Placental epithelial cell (primary cell): ENCODE data around the gene MAPK11. TPM values are rescaled to one million over a fixed set of nuclear protein-coding genes. Genes with fewer than 3 reads are reported as not detected.

Source experiments
- total RNA-seq: library from RNA; depleted of rRNA; stranded (reverse); fragments of >200 nt; gene quantifications from 2 replicates; pipeline ENCODE4 v1.2.3, GENCODE V29; 2012

Gene MAPK11
- total RNA-seq = 2.3 and 2.7 TPM in 2 replicates

GRCh38 chr22:50269970-50270665 is at the start of gene MAPK11:
Gene MAPK11 (minus strand): TSS chr22:50270380. CDS start chr22:50270292, 88 bp downstream.

GRCh38 chr22:50306753-50307749 is 36.9 kb upstream of the MAPK11 start, which contains the start of gene PLXNB2:
Gene PLXNB2 (minus strand): TSS chr22:50307646. CDS start chr22:50290584, 17,062 bp downstream.

GRCh38 chr22:50261615-50262459 is 8.3 kb downstream of the MAPK11 start, which contains the start of gene MAPK12:
Gene MAPK12 (minus strand): TSS chr22:50261683. CDS start chr22:50261509, 174 bp downstream.

GRCh38 chr22:50250555-50251476 is 19.4 kb downstream of the MAPK11 start, which contains the start of gene HDAC10:
Gene HDAC10 (minus strand): TSS chr22:50251265. CDS start chr22:50251032, 233 bp downstream.

GRCh38 chr22:50244420-50245213 is 25.6 kb downstream of the MAPK11 start, which contains the start of gene TUBGCP6:
Gene TUBGCP6 (minus strand): TSS chr22:50245023. CDS start chr22:50244459, 564 bp downstream.

Other genes starting within 250 kb of the MAPK11 start
- not detected in 2 replicates for gene TTLL8, start 212.1 kb downstream of the MAPK11 start, total RNA-seq
- under 0.01 TPM in 2 replicates for gene MLC1, start 185.0 kb downstream of the MAPK11 start, total RNA-seq
- gene MOV10L1, start 180.4 kb downstream of the MAPK11 start, total RNA-seq = 0.11 and 0.39 TPM in 2 replicates
- gene PANX2, start 99.6 kb downstream of the MAPK11 start, total RNA-seq = under 0.01 and 0.22 TPM in 2 replicates
- gene TRABD, start 84.5 kb downstream of the MAPK11 start, total RNA-seq = 34.2 and 42.7 TPM in 2 replicates
- 20.4 and 26.8 TPM in 2 replicates for gene SELENOO, start 69.4 kb downstream of the MAPK11 start, total RNA-seq
- gene TUBGCP6, start 25.4 kb downstream of the MAPK11 start, total RNA-seq = 34.5 and 44.2 TPM in 2 replicates
- 28.7 and 34.9 TPM in 2 replicates for gene HDAC10, start 19.1 kb downstream of the MAPK11 start, total RNA-seq
- gene MAPK12, start 8.7 kb downstream of the MAPK11 start, total RNA-seq = 3.4 and 7.9 TPM in 2 replicates
- gene PLXNB2, start 37.3 kb upstream of the MAPK11 start, total RNA-seq = 146 and 180 TPM in 2 replicates
- gene DENND6B, start 56.6 kb upstream of the MAPK11 start, total RNA-seq = 2.6 and 6.3 TPM in 2 replicates
- gene PPP6R2, start 72.9 kb upstream of the MAPK11 start, total RNA-seq = 64.7 and 65.6 TPM in 2 replicates
- gene SBF1, start 204.7 kb upstream of the MAPK11 start, total RNA-seq = 82.1 and 112 TPM in 2 replicates
- gene ADM2, start 211.2 kb upstream of the MAPK11 start, total RNA-seq = 0.79 and 2.1 TPM in 2 replicates
- gene MIOX, start 216.5 kb upstream of the MAPK11 start, total RNA-seq = not detected in 2 replicates
- 53.4 and 78.2 TPM in 2 replicates for gene LMF2, start 237.3 kb upstream of the MAPK11 start, total RNA-seq
- 30.2 and 39.6 TPM in 2 replicates for gene NCAPH2, start 237.8 kb upstream of the MAPK11 start, total RNA-seq